SK-N-SH treated with all-trans-retinoic acid at 6 μM for 48 hours (cell line): ENCODE data around the gene WBP4.

Experiments
- ARNTL ChIP-seq: fragments of 450-650 bp; formaldehyde crosslinking; IDR thresholded peaks from 2 replicates; pipeline ENCODE4 v1.5.0; 2020; ENCODE audit warnings: low read depth, mild to moderate bottlenecking, moderate library complexity, borderline replicate concordance
- BACH2 ChIP-seq: fragments of 250-450 bp; sonication (Bioruptor Pico); IDR thresholded peaks from 2 replicates; pipeline ENCODE4 v1.9.0; 2021; ENCODE audit warnings: mild to moderate bottlenecking, borderline replicate concordance
- OSR1 ChIP-seq: fragments of 250-450 bp; sonication (Bioruptor Pico); IDR thresholded peaks from 2 replicates; pipeline ENCODE4 v1.8.0; 2022; ENCODE audit warnings: moderate library complexity, mild to moderate bottlenecking, inconsistent platforms
- RARB ChIP-seq: fragments of 250-450 bp; sonication (Bioruptor Pico); IDR thresholded peaks from 2 replicates; pipeline ENCODE4 v1.8.0; 2021; ENCODE audit warnings: mild to moderate bottlenecking, moderate library complexity
- SNAI2 ChIP-seq: fragments of 250-450 bp; sonication (Bioruptor Pico); IDR thresholded peaks from 2 replicates; pipeline ENCODE4 v1.5.0; 2020; ENCODE audit warnings: mild to moderate bottlenecking, moderate library complexity
- ZFP3 ChIP-seq: fragments of 250-450 bp; sonication (Bioruptor Pico); IDR thresholded peaks from 2 replicates; pipeline ENCODE4 v1.5.0; 2020; ENCODE audit warnings: mild to moderate bottlenecking, moderate library complexity
- TF ChIP-seq, protein P1 (sequence below): fragments of 250-450 bp; sonication (Bioruptor Pico); IDR thresholded peaks from 2 replicates; pipeline ENCODE4 v1.8.0; 2020; ENCODE audit warnings: mild to moderate bottlenecking, moderate library complexity, borderline replicate concordance
- TF ChIP-seq, protein P2 (sequence below): fragments of 250-450 bp; sonication (Bioruptor Pico); IDR thresholded peaks from 2 replicates; pipeline ENCODE4 v1.5.1; 2020; ENCODE audit warnings: low read depth, mild to moderate bottlenecking, moderate library complexity

DNA sequence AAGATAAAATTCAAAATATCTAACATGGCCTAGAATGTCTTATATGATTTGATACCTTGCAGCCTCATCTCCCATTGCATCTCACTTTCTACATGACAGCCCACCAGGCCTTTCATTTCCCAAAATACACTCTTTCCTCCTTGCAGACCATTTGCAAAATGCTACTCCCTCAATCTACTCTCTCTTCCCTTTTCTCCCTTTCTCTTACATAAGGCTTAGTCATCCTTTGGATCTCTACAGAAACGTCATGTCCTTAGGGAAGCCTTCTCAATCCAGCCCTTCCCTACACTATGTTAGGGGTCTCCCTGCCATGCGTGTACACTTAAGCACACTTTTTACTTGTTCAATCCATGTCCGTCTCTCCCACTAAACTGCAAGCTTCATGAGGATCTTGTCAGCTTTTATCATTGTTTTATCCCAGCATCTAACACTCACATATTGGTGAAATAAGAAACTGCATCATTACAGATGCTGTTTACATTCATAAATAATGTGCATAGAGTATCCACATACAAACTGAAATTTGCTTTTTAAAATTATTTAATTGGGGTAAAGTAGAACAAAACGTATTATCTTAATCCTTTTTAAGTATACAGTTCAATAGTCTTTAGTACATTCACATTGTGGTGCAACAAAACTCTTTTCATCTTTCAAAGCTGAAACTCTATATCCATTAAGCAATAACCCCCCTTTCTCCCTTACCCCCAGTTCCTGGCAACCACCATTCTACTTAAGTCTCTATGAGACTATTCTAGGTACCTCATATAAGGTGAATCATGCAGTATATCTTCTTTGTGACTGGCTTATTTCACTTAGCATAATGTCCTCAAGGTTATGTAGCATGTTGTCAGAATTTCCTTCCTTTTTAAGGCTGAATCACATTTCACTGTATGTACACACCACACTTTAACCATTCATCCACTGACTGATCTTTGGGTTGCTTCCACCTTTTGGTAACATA, 11.5 kb upstream of the WBP4 start:
- TF ChIP-seq SNAI2 (no peak), BACH2 (CRISPR knock-in tag) (no peak), ZFP3 (CRISPR knock-in tag) (no peak), RARB (no peak), ARNTL (CRISPR knock-in tag) (no peak), OSR1 (no peak)
- TF ChIP-seq, protein P1, sequence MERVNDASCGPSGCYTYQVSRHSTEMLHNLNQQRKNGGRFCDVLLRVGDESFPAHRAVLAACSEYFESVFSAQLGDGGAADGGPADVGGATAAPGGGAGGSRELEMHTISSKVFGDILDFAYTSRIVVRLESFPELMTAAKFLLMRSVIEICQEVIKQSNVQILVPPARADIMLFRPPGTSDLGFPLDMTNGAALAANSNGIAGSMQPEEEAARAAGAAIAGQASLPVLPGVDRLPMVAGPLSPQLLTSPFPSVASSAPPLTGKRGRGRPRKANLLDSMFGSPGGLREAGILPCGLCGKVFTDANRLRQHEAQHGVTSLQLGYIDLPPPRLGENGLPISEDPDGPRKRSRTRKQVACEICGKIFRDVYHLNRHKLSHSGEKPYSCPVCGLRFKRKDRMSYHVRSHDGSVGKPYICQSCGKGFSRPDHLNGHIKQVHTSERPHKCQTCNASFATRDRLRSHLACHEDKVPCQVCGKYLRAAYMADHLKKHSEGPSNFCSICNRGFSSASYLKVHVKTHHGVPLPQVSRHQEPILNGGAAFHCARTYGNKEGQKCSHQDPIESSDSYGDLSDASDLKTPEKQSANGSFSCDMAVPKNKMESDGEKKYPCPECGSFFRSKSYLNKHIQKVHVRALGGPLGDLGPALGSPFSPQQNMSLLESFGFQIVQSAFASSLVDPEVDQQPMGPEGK (CRISPR knock-in tag): no peak
- TF ChIP-seq, protein P2, sequence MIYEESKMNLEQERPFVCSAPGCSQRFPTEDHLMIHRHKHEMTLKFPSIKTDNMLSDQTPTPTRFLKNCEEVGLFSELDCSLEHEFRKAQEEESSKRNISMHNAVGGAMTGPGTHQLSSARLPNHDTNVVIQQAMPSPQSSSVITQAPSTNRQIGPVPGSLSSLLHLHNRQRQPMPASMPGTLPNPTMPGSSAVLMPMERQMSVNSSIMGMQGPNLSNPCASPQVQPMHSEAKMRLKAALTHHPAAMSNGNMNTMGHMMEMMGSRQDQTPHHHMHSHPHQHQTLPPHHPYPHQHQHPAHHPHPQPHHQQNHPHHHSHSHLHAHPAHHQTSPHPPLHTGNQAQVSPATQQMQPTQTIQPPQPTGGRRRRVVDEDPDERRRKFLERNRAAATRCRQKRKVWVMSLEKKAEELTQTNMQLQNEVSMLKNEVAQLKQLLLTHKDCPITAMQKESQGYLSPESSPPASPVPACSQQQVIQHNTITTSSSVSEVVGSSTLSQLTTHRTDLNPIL: no peak
